ENCODE data around the gene FAM83F.

- TF ChIP-seq CTCF (IDR thresholded peaks at IDR 0.05) (no peak), POLR2A (IDR thresholded peaks at IDR 0.05) (no peak)
These were observed 10.1 kb downstream of the FAM83F start for GRCh38 chr22:40004836-40005235.
